HCT116 (cell line): ENCODE data around the gene KLRC3.

Source experiments
- POLR2A ChIP-seq: IDR thresholded peaks from 2 replicates; pipeline ENCODE4 v1.7.0; 2011; ENCODE audit warnings: borderline replicate concordance; ENCODE audit not compliant: insufficient read depth, insufficient read length; ENCODE audit errors: extremely low read depth
- RAD21 ChIP-seq: IDR thresholded peaks from 2 replicates; pipeline ENCODE4 v1.6.1; 2012; ENCODE audit warnings: low read depth, mild to moderate bottlenecking
- SP1 ChIP-seq: IDR thresholded peaks from 2 replicates; pipeline ENCODE4 v1.6.1; 2012; ENCODE audit warnings: low read depth
- TF ChIP-seq, protein P1 (sequence below), 3 experiments: fragments of 200-600 bp in 1 of 3; sonication (generic) in 1 of 3; IDR thresholded peaks in 2 of 3; conservative IDR thresholded peaks in 1 of 3; 2 replicates each; pipeline ENCODE4 v1.5.1; 2012 to 2017; ENCODE audit warnings: low read depth in 2 of 3, low read length in 2 of 3, antibody characterized with exemption in 1 of 3, borderline replicate concordance in 1 of 3, control low read depth in 1 of 3, mild to moderate bottlenecking in 1 of 3, mixed read lengths in 1 of 3, mixed run types in 1 of 3, moderate library complexity in 1 of 3; ENCODE audit not compliant: insufficient read depth in 1 of 3

DNA sequence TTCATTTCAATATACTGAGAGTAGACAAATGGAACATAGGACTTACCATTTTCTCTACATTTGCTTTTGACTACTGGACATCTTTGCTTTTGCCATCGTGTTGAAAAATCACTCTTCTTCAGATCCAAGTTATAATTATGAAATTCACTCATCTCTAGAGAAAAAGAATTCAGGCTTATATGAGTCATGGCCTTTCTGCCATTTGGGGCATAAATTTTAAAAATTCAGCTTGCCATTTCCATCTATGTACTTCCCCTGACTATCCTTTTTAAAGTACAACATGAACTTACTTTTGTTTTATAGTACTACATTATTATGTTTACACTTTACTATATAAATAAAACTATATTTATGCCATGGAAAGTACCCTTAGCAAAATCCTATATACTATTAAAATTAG, 33.5 kb downstream of the KLRC3 start:
- TF ChIP-seq, protein P1, sequence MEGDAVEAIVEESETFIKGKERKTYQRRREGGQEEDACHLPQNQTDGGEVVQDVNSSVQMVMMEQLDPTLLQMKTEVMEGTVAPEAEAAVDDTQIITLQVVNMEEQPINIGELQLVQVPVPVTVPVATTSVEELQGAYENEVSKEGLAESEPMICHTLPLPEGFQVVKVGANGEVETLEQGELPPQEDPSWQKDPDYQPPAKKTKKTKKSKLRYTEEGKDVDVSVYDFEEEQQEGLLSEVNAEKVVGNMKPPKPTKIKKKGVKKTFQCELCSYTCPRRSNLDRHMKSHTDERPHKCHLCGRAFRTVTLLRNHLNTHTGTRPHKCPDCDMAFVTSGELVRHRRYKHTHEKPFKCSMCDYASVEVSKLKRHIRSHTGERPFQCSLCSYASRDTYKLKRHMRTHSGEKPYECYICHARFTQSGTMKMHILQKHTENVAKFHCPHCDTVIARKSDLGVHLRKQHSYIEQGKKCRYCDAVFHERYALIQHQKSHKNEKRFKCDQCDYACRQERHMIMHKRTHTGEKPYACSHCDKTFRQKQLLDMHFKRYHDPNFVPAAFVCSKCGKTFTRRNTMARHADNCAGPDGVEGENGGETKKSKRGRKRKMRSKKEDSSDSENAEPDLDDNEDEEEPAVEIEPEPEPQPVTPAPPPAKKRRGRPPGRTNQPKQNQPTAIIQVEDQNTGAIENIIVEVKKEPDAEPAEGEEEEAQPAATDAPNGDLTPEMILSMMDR (IDR thresholded peaks at IDR 0.05 in 2 of 3, conservative IDR thresholded peaks at IDR 0.05 in 1 of 3; ENCODE audit: borderline replicate concordance in 1 of 3, insufficient read depth in 1 of 3, low read depth in 2 of 3, low read length in 2 of 3): no peak
- TF ChIP-seq RAD21: no peak
- no peak for TF ChIP-seq SP1
- no peak for TF ChIP-seq POLR2A
